ENCODE measurements around the gene GDPD2. TPM values are rescaled to one million over a fixed set of nuclear protein-coding genes. Genes with fewer than 3 reads are reported as not detected.

GDPD2 gene
- total RNA-seq, 1 donor from 2014 or later, result 0.05 TPM

GRCh38 chrX:70437011-70437410, 13.9 kb downstream of the GDPD2 start:
- DNase-seq (ENCODE audit: low read depth), result no peak

GRCh38 chrX:70437921-70438665, 15.0 kb downstream of the GDPD2 start:
- no peak for DNase-seq (ENCODE audit: low read depth)

DNA sequence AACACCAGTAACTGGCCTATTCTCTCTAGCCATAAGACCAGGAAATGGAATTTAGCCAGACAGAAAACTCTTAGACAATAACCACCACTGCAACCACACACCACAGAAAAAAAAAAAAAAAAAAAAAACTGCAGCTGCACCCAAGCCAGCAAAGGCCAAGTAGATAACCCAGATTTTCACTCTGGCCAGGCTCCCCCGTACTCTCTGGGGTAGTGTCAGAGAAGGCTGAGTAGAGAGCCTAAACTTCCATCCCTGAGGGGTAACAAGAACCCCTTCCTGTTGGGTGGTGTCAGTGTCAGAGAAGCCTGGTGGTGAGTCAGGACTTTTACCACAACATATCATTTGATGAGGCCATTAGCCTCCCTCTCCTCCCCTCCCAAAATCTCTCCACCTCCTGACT, 15.9 kb downstream of the GDPD2 start:
- DNase-seq (ENCODE audit: low read depth), result no peak

GRCh38 chrX:70442224-70442623, 19.1 kb downstream of the GDPD2 start:
- DNase-seq (ENCODE audit: low read depth), result no peak

- no peak for DNase-seq (ENCODE audit: low read depth)
Observed at GRCh38 chrX:70444326-70444945, 21.3 kb downstream of the GDPD2 start, which contains the start of gene DLG3. TSS of gene DLG3 (plus strand) at chrX:70444835. CDS start at chrX:70445202, 367 bp downstream.

- DNase-seq (ENCODE audit: low read depth), result no peak
Observed at GRCh38 chrX:70444946-70445656, 22.0 kb downstream of the GDPD2 start.

- DNase-seq (ENCODE audit: low read depth), result no peak
Observed at GRCh38 chrX:70445951-70446350, 22.8 kb downstream of the GDPD2 start.

- DNase-seq (ENCODE audit: low read depth), result no peak
Observed at GRCh38 chrX:70446380-70447350, 23.6 kb downstream of the GDPD2 start.

- DNase-seq (ENCODE audit: low read depth), result no peak
Observed at GRCh38 chrX:70449457-70449966, 26.4 kb downstream of the GDPD2 start.

- no peak for DNase-seq (ENCODE audit: low read depth)
Observed at GRCh38 chrX:70452143-70452733, 29.1 kb downstream of the GDPD2 start.

DNA sequence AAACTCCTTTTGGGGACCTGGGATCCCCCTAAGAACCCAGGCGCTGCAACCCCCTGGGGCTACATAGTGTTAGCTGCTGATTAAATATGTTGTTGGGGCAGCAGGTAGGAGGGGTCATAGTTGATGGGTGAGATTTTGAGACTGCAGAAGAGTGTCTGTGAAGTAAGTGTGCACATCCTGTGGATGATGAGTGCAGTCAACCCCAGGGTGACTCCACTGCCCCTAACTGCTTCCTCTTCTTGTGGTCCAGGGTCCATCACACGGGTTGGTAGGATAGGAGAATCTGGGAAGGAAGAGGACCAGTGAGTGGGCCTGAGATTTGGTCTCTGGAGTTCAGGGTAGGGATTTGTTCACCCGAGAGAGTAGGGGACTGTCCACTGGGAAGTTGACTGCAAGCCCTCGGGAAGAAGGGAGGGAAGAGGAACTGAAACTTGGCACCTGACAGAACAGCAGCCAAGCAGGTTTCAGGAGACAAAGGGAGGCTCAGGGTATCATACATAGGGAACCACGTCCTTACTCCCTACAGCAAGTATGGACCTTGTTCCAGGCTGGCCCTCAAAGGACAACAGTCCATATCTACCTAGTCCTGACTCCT, 30.0 kb downstream of the GDPD2 start:
- DNase-seq (ENCODE audit: low read depth), result no peak

- peak; percentile 73 for DNase-seq (ENCODE audit: low read depth)
Observed at GRCh38 chrX:70454441-70455365, 31.6 kb downstream of the GDPD2 start.

DNA sequence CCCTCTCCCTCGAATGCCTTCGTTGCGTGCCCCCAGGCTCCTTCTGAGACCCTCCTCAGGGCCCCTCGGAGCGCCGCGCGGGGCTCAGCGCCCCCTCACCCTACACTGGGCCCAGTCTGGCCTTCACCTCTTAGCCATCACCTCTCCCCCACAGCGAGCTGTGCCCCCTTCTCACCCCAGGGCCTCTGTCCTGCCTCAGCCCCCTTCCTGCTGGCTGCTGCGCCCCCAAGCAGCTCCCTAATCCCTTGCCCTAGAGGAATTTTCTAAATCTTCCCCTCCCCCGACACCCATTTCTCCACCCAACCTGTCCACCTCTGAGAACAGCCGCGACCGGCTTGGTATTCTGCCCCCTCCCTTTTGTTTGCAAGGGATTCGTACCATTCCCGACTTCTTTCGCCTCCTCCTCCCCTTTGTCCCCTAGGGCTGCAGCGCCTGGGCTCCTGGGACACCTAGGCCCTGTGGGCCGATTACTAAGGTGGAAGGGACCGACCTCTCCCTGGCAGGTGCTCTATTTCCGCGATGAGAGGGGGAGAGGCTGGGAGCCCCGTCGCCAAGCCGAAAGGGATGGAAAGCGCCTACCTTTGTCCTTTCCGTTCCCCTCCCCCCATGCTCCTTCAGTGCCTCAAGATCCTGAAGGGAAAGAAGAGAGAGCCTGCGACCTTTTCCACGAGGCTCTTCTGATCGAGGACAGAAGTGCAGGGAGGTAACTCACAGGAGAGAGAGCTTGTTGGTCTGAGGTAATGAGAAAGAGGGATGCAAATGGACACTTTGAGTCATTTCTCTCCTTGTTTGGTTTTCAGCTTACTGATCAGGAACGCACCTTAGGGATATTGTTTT, 32.5 kb downstream of the GDPD2 start:
- peak; percentile 17 for DNase-seq (ENCODE audit: low read depth)

DNA sequence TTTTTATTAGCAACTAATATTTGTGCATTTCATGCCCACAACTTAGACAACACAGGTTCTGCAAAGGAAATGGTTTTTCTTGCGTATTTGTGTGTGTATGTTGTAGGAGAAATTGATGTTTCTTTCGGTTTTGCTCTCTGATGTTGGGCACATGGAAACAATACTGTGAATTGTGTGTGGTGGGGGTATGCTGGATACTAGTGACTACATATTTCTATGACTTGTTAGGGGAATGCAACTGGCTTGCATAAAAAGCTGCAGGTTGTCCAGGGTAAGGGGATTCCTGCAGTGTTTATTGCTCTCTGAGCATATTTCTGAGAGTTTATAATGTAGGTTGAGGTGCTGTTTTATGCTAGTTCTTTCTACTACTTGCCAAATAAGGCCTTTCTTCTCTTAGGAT, 33.1 kb downstream of the GDPD2 start:
- DNase-seq (ENCODE audit: low read depth), result no peak

- no peak for DNase-seq (ENCODE audit: low read depth)
Observed at GRCh38 chrX:70461026-70461425, 37.9 kb downstream of the GDPD2 start.

DNA sequence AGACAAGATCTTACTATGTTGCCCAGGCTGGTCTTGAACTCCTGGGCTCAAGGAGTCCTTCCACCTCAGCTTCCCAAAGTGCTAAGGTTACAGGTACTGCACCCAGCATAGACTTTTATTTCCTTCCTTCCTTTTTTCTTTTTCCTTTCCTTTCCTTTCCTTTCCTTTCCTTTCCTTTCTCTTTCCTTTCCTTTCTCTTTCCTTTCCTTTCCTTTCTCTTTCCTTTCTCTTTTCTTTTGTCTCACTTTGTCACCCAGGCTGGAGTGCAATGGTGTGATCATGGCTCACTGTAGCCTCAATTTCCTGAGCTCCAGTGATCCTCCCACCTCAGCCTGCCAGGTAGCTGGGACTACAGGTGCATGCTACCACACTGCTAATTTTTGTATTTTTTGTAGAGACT, 40.9 kb downstream of the GDPD2 start:
- DNase-seq (ENCODE audit: low read depth), result no peak

DNA sequence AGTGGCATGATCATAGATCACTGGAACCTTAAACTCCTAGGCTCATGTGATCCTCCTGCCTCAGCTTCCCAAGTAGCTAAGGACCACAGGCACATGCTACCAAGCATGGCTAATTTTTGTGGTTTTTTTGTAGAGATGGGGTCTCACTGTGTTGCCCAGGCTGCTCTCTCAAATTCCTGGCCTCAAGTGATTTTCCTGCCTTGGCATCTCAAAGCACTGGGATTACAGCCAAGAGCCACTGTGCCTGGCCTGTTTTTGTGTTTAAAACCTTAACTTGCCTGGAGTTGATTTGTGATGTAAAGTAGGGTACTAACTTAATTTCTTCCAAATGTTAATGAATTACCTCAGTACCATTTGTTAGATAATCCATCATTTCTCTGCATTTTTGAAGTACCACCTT, 43.9 kb downstream of the GDPD2 start:
- no peak for DNase-seq (ENCODE audit: low read depth)

- no peak for DNase-seq (ENCODE audit: low read depth)
Observed at GRCh38 chrX:70468709-70469108, 45.6 kb downstream of the GDPD2 start.
